ENCODE data around the gene UBL7.
A peak's percentile ranks its signal among the peaks of the same experiment; 100 is the strongest.
"Not testable (repeated sequence)": the region's sequence is repeated elsewhere in the genome, so short reads cannot be mapped to it uniquely, and the experiment has no call there.

The UBL7 gene, protein sequence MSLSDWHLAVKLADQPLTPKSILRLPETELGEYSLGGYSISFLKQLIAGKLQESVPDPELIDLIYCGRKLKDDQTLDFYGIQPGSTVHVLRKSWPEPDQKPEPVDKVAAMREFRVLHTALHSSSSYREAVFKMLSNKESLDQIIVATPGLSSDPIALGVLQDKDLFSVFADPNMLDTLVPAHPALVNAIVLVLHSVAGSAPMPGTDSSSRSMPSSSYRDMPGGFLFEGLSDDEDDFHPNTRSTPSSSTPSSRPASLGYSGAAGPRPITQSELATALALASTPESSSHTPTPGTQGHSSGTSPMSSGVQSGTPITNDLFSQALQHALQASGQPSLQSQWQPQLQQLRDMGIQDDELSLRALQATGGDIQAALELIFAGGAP

DNA sequence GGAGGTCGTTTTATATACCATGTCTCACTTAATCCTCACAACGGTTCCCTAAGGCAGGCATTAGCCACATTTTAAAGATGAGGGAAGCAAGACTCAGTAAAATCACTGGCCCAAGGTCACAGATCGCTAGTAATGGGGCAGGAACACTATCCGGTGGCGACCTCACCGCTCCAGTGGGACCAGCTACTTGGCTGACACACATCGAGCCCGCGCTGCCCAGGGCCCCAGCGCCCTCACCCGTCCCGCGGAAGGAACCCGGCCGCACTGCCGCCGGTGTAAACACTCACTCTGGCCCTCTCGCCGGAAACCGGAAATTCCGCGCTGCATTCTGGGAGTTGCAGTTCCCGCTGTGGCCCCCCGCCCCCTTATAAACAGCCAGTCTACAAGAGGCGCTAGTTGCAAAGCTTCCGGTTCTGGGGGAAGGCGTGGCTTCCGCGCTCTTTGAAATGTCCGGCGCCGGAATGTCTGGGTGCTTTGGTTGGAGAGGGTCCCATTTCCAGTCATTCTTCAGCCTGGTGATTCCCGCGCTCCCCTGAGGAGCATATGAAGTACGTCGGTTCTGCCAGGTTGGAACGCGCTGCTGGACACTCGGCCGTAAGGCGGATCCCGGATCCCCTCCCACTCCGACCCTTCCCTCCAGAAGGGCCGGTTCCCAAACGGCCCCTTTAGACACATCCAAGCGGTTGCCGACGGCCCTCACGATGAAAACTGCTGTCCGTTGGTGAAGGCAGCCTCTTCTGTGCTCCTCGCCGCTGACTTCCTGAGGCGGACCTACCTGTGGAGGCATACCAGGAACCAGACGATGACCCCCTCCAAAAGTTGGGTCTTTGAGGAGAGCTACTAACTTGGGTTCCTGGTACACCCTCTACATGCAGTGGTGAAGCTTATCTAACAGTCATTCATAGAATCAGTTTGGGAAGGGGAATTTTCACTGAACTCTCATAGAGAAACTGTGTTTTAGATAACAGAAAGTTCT lies at the start of gene UBL7:
TSS of gene UBL7 (minus strand) at position 290 of the 976 bp plus-strand sequence. CDS start 2,293 bp downstream, outside the sequence.
- peak; percentile 95 for DNase-seq

- DNase-seq, result no peak
Observed at GRCh38 chr15:74506515-74506840, 45.5 kb upstream of the UBL7 start.

- DNase-seq, result no peak
Observed at GRCh38 chr15:74505837-74506514, 45.0 kb upstream of the UBL7 start.

DNA sequence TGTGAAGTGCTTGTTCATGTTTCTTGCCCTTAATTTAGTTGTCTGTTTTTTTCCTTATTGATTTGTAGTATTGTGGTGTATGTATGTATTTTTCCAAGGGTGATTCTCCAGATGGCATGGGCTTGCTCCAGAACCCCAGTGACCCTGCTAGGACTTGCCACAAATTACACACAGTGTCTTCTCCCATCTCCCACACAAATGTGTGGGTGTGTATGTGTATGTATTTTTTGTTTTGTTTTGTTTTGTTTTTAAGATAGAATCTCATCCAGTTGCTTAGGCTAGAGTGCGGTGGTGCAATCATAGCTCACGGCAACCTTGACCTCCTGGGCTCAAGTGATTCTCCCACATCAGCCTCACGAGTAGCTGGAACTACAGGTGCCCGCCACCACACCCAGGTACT lies 43.9 kb upstream of the UBL7 start:
- no peak for DNase-seq

DNA sequence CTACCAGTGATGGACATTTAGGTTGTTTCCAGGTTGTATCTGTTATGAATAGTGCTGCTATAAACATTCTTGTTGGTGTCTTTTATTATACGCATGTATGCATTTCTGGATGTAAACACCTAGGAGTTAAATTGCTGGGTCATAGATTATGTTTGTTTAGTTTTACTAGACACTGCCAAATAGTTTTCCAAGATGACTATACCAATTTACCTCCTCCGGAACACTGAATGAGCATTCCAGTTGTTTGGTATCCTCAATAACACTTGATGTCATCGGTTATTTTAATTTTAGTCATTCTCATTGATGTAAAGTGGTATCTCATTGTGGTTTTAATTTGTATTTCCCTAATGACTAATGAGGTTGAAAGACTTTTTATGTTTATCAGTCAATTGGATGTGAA lies 43.5 kb upstream of the UBL7 start:
- no peak for DNase-seq

GRCh38 chr15:74502301-74502700 lies 41.3 kb upstream of the UBL7 start:
- no peak for DNase-seq

- no peak for DNase-seq
Observed at GRCh38 chr15:74500401-74500800, 39.4 kb upstream of the UBL7 start.

GRCh38 chr15:74499366-74499765 lies 38.4 kb upstream of the UBL7 start:
- DNase-seq, result no peak

DNA sequence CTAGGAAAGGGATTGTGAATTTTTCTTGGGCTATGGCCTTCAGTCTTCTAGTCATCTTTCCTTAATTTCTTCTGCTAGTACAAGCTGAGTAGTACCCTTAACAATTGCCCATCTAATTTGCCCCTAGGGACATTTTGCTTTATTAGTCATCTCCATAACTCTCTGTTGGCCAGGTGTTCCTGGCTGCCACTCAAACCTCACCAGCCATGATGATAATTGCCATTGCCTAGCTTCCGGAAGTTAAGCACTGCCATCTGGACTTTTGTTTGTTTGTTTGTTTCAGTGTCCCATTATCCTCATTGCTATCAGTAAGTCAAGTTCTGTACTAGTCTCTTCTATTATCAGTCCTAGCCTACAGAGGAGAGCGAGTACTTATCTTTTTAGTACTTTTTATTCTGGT lies 36.6 kb upstream of the UBL7 start:
- no peak for DNase-seq

GRCh38 chr15:74496648-74497047 lies 35.7 kb upstream of the UBL7 start:
- DNase-seq, result no peak

GRCh38 chr15:74490339-74490689 lies 29.4 kb upstream of the UBL7 start:
- no peak for DNase-seq

- DNase-seq, result peak; percentile 72
Observed at GRCh38 chr15:74489518-74490338, 28.8 kb upstream of the UBL7 start.

- DNase-seq, result no peak
Observed at GRCh38 chr15:74488776-74489175, 27.8 kb upstream of the UBL7 start.

DNA sequence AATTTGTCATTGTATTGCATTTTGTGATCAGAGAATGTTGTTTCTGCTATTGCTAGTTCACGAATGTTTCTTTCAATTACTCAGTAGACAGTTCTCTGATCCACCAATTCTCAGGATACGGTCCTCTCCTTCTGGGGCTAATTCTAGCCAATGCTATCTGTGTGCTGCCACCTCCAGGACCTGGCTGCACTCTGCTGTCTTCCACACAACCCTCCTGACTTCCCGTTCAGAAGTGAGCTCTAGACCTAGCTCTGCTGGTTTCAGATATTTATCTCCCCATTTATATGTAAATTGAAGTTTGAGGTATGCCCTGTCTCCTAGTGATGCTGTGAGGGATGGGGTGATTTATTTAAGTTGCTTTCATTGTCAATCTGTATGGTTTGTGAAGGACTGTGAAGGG lies 21.7 kb upstream of the UBL7 start:
- DNase-seq, result no peak

GRCh38 chr15:74480364-74480763 lies 19.4 kb upstream of the UBL7 start:
- not testable (repeated sequence) for DNase-seq

GRCh38 chr15:74471621-74472020 lies 10.7 kb upstream of the UBL7 start:
- not testable (repeated sequence) for DNase-seq

- no peak for DNase-seq
Observed at GRCh38 chr15:74470631-74471395, 9.9 kb upstream of the UBL7 start.

GRCh38 chr15:74468341-74469032 lies 7.5 kb upstream of the UBL7 start:
- no peak for DNase-seq

DNA sequence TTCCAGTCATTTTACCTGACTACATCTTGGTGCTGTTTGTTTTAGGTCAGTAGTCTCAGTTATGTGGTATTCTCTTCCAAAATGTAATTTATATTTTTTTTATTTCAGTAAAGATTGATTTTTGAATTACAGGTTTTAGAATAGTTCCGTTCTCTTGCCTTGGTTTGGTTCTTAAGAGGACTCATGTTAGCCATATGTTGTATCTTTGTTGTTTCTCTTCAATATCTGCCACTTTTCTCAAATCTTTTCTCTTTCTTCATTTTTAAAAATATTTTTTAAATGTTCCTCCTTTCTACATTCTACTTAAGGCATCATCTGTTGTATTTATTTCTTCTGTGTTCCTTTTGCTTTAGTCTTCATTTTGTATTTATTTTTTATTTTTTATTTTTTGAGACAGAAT lies 5.6 kb upstream of the UBL7 start:
- DNase-seq, result no peak

- no peak for DNase-seq
Observed at GRCh38 chr15:74464897-74465296, 3.9 kb upstream of the UBL7 start.

GRCh38 chr15:74464216-74464615 lies 3.3 kb upstream of the UBL7 start:
- DNase-seq, result no peak

All from activated T-cell treated with anti-CD3 and anti-CD28 coated beads, Interleukin-2, amount 50 U/mL, for 1 hour (primary cell).